DOHH2 (cell line): ENCODE results near the gene PKNOX1.
"Not testable (repeated sequence)": the region's sequence is repeated elsewhere in the genome, so short reads cannot be mapped to it uniquely, and the experiment has no call there.

ENCODE experiments used
- CTCF ChIP-seq: fragments of 200-600 bp; sonication (generic); IDR thresholded peaks from one replicate; pipeline ENCODE4 v1.5.1; 2014; ENCODE audit warnings: antibody characterized with exemption, mild to moderate bottlenecking, low read depth, low read length; ENCODE audit not compliant: poor library complexity, severe bottlenecking
- EZH2phosphoT487 ChIP-seq: fragments of 200-600 bp; sonication (generic); IDR thresholded peaks from 2 replicates; pipeline ENCODE4 v1.6.1; 2017; ENCODE audit warnings: borderline replicate concordance, mild to moderate bottlenecking, antibody characterized with exemption, low read length, moderate library complexity, mixed read lengths

GRCh38 chr21:43076643-43077042 lies 102.3 kb downstream of the PKNOX1 start:
- TF ChIP-seq CTCF, EZH2phosphoT487: not testable (repeated sequence)
